Measurements from ENCODE around the gene IL12RB1.

GRCh38 chr19:18104793-18105131 is 18.0 kb upstream of the IL12RB1 start:
- TF ChIP-seq, protein P1, sequence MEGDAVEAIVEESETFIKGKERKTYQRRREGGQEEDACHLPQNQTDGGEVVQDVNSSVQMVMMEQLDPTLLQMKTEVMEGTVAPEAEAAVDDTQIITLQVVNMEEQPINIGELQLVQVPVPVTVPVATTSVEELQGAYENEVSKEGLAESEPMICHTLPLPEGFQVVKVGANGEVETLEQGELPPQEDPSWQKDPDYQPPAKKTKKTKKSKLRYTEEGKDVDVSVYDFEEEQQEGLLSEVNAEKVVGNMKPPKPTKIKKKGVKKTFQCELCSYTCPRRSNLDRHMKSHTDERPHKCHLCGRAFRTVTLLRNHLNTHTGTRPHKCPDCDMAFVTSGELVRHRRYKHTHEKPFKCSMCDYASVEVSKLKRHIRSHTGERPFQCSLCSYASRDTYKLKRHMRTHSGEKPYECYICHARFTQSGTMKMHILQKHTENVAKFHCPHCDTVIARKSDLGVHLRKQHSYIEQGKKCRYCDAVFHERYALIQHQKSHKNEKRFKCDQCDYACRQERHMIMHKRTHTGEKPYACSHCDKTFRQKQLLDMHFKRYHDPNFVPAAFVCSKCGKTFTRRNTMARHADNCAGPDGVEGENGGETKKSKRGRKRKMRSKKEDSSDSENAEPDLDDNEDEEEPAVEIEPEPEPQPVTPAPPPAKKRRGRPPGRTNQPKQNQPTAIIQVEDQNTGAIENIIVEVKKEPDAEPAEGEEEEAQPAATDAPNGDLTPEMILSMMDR (IDR thresholded peaks at IDR 0.05), result no peak
- no peak for TF ChIP-seq POLR2A (IDR thresholded peaks at IDR 0.05)

Data from lower leg skin (tissue), 3 donors.